T follicular helper cell (primary cell): Measurements from ENCODE around the gene TDRD5.
"Not testable (repeated sequence)": the region's sequence is repeated elsewhere in the genome, so short reads cannot be mapped to it uniquely, and the experiment has no call there.

Experiments used
- DNase-seq: peaks from one replicate; pipeline ENCODE4 v3.0.0-alpha.2; 2020; ENCODE audit warnings: low read depth

TDRD5 gene

GRCh38 chr1:179598631-179599030, 7.0 kb downstream of the TDRD5 start:
- DNase-seq, result no peak

- no peak for DNase-seq
Measured at GRCh38 chr1:179599623-179600249, 8.1 kb downstream of the TDRD5 start.

- no peak for DNase-seq
Measured at GRCh38 chr1:179601093-179601492, 9.5 kb downstream of the TDRD5 start.

GRCh38 chr1:179612361-179612760, 20.7 kb downstream of the TDRD5 start:
- DNase-seq, result no peak

- no peak for DNase-seq
Measured at GRCh38 chr1:179630719-179631118, 39.1 kb downstream of the TDRD5 start.

- DNase-seq, result no peak
Measured at GRCh38 chr1:179632868-179633267, 41.2 kb downstream of the TDRD5 start.

GRCh38 chr1:179637211-179637860, 45.7 kb downstream of the TDRD5 start:
- DNase-seq, result no peak

GRCh38 chr1:179661018-179661417, 69.4 kb downstream of the TDRD5 start:
- no peak for DNase-seq

- DNase-seq, result no peak
Measured at GRCh38 chr1:179663810-179664209, 72.2 kb downstream of the TDRD5 start.

GRCh38 chr1:179677882-179678281, 86.2 kb downstream of the TDRD5 start:
- DNase-seq, result no peak

- DNase-seq, result not testable (repeated sequence)
Measured at GRCh38 chr1:179694530-179694929, 102.9 kb downstream of the TDRD5 start.

GRCh38 chr1:179702946-179703539, 111.4 kb downstream of the TDRD5 start:
- no peak for DNase-seq

- DNase-seq, result peak; percentile 57
Measured at GRCh38 chr1:179706339-179706941, 114.8 kb downstream of the TDRD5 start.

- no peak for DNase-seq
Measured at GRCh38 chr1:179707406-179707805, 115.8 kb downstream of the TDRD5 start.

- DNase-seq, result no peak
Measured at GRCh38 chr1:179708434-179709195, 117.0 kb downstream of the TDRD5 start.

GRCh38 chr1:179709841-179710329, 118.3 kb downstream of the TDRD5 start:
- DNase-seq, result peak; percentile 33

GRCh38 chr1:179714159-179714558, 122.5 kb downstream of the TDRD5 start:
- no peak for DNase-seq

- DNase-seq, result no peak
Measured at GRCh38 chr1:179714623-179715022, 123.0 kb downstream of the TDRD5 start.

- no peak for DNase-seq
Measured at GRCh38 chr1:179719272-179719671, 127.6 kb downstream of the TDRD5 start.

GRCh38 chr1:179728271-179728670, 136.6 kb downstream of the TDRD5 start:
- DNase-seq, result no peak

- no peak for DNase-seq
Measured at GRCh38 chr1:179729881-179730280, 138.2 kb downstream of the TDRD5 start.

- no peak for DNase-seq
Measured at GRCh38 chr1:179731643-179732042, 140.0 kb downstream of the TDRD5 start.
